Lower lobe of right lung (tissue), 2 donors: ENCODE results near the gene NOC3L. TPM values are rescaled to one million over a fixed set of nuclear protein-coding genes. Genes with fewer than 3 reads are reported as not detected.
A peak's percentile ranks its signal among the peaks of the same experiment; 100 is the strongest.

ENCODE experiments used
- ATAC-seq, 2 donors: fragments of 200-7000 bp; cut with Tn5 transposase; one replicate each; pipeline ENCODE4 v1.9.1; 2020 to 2022; ENCODE audit warnings: mild to moderate bottlenecking in 2 of 2, moderate library complexity in 2 of 2
- DNase-seq: peaks from one replicate; pipeline ENCODE4 v3.0.0-alpha.2; 2020
- H3K27ac ChIP-seq: fragments of 200-600 bp; one replicate; pipeline ENCODE4 v1.8.0; 2022
- H3K27me3 ChIP-seq: fragments of 200-600 bp; one replicate; pipeline ENCODE4 v1.8.0; 2022; ENCODE audit warnings: low read depth
- H3K36me3 ChIP-seq: fragments of 200-600 bp; one replicate; pipeline ENCODE4 v1.8.0; 2022; ENCODE audit warnings: mild to moderate bottlenecking
- H3K4me1 ChIP-seq: fragments of 200-600 bp; one replicate; pipeline ENCODE4 v1.8.0; 2022
- H3K4me3 ChIP-seq: fragments of 200-600 bp; one replicate; pipeline ENCODE4 v1.8.0; 2022; ENCODE audit warnings: mild to moderate bottlenecking
- H3K9me3 ChIP-seq: fragments of 200-600 bp; one replicate; pipeline ENCODE4 v1.8.0; 2022
- intact Hi-C: fragments of 100-400 bp; cut with DNase I; formaldehyde crosslinking; loops from one replicate; pipeline ENCODE4 v1.11.0; 2022
- long read RNA-seq: library from polyadenylated mRNA; unstranded; transcript quantifications from one replicate; pipeline ENCODE4 v2.0.0, GENCODE V29; 2021
- total RNA-seq: library from RNA; stranded (reverse); fragmentation: NEBNext Ultra II Directional; extraction: Animal tissue kit (Norgen Biotek cat#: 25700); gene quantifications from one replicate; pipeline ENCODE4 v1.2.1, GENCODE V29; 2021
- TF ChIP-seq, protein P1 (sequence below): fragments of 200-600 bp; IDR thresholded peaks from one replicate; pipeline ENCODE4 v1.8.0; 2022; ENCODE audit warnings: antibody characterized with exemption, mild to moderate bottlenecking
- donor health status: DM: no; HTN: yes; CAD: no; lungs with severe emphysema.

NOC3L gene
- total RNA-seq, result 13.9 TPM
- long read RNA-seq, transcript NOC3L-201 (21 exons, 3,455 nt), result major isoform, 9 of 18 reads
- long read RNA-seq, partial matches to known transcripts, result 4 of 18 reads
- long read RNA-seq, other reads (novel, unspliced or antisense), result 5 of 18 reads

DNA sequence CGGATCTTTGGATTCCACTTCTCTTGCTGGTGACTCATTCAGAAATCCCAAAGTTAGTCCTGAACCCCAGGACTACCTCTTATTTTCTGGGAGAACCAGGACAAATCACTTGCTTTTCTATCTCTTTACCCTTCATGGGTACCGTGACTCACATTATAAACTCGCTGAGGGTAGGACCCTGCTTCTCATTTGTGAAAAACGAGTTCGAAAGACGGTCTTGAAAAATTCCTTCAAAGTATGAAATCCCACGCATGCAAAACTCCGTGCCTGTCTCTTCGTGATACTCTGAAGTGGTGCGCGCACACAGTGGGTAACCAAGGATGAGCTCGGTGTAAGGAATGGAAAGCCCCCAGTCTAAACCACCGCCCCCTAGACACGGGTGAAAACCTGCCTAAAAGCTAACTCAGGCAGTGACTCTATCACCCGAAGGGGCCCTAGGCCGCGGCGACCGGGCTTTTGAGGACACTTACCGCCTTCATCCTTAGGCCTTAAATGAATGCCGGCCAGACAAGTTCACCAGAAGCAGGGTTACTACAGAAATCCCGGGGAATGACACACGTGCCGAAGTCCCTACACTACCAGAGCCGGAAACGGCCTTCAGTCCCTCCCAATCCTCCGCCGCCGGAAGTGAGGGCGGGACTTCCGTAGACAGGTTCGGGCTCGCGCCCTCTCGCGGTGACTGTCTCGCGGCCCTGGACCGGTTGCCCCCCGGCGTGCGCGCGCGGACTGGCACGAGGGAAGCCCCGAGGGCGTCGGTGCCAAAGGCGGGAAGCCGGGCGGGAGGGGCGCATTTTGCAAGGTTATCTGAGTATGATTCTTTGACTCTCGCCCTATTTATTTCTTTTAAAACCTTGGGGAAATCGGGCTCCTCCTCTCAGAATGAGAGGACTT, at the start of gene NOC3L:
TSS of gene NOC3L (minus strand) at position 580 of the 891 bp plus-strand sequence. CDS start at position 479, 101 bp downstream.
- Histone ChIP-seq H3K27ac (peak within 1 kb of the TSS; percentile 72), H3K4me3 (peak within 1 kb of the TSS; percentile 69), H3K9me3 (no peaks in the 10 kb centered on the region), H3K27me3 (no peaks in the 10 kb centered on the region), H3K36me3 (peaks cover 1% of the 10 kb centered on the region), H3K4me1 (peaks cover 17% of the 10 kb centered on the region)
- peak; percentile 97 for DNase-seq
- TF ChIP-seq, protein P1, sequence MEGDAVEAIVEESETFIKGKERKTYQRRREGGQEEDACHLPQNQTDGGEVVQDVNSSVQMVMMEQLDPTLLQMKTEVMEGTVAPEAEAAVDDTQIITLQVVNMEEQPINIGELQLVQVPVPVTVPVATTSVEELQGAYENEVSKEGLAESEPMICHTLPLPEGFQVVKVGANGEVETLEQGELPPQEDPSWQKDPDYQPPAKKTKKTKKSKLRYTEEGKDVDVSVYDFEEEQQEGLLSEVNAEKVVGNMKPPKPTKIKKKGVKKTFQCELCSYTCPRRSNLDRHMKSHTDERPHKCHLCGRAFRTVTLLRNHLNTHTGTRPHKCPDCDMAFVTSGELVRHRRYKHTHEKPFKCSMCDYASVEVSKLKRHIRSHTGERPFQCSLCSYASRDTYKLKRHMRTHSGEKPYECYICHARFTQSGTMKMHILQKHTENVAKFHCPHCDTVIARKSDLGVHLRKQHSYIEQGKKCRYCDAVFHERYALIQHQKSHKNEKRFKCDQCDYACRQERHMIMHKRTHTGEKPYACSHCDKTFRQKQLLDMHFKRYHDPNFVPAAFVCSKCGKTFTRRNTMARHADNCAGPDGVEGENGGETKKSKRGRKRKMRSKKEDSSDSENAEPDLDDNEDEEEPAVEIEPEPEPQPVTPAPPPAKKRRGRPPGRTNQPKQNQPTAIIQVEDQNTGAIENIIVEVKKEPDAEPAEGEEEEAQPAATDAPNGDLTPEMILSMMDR, result peak; percentile 94
- intact Hi-C loops, result no loop called here
- ATAC-seq, result peak; percentile 99 to 100

DNA sequence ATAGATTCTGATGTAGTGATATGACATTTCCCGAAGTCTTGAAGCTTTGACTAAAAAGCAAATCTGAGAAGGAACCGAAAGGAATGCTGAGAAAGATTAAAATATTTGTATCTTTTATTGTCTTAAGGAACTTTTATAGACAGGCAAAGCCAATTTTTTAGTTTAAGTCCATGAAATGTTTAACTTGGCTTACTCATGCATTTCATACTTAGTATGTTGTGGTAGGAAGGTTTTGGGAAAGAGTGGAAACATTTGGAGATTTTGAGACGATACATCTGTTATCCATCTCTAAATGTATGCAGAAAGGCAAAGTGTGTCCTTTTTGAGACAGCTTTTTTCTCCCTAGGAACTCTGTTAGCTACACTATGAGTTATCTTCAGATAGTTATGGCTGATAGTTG, 49.7 kb upstream of the NOC3L start:
- Histone ChIP-seq H3K4me3 (no peak overlapping the region), H3K9me3 (no peaks in the 10 kb centered on the region), H3K36me3 (no peaks in the 10 kb centered on the region), H3K4me1 (peaks cover 4% of the 10 kb centered on the region), H3K27ac (no peak overlapping the region), H3K27me3 (no peaks in the 10 kb centered on the region)
- DNase-seq, result no peak
- no peak for ATAC-seq
- intact Hi-C loops, result no loop called here
- TF ChIP-seq, protein P1, result no peak

- ATAC-seq (no peak), DNase-seq (no peak)
- Histone ChIP-seq H3K36me3 (no peaks in the 10 kb centered on the region), H3K4me3 (no peak overlapping the region), H3K27me3 (no peaks in the 10 kb centered on the region), H3K27ac (no peak overlapping the region), H3K4me1 (peaks cover 4% of the 10 kb centered on the region), H3K9me3 (no peaks in the 10 kb centered on the region)
- TF ChIP-seq, protein P1, result no peak
- intact Hi-C loops, result no loop called here
These were observed 48.6 kb upstream of the NOC3L start for GRCh38 chr10:94411304-94411703.

GRCh38 chr10:94409021-94409657, 46.4 kb upstream of the NOC3L start:
- H3K27me3 ChIP-seq, result no peaks in the 10 kb centered on the region
- intact Hi-C loops, result no loop called here
- H3K36me3 ChIP-seq, result no peaks in the 10 kb centered on the region
- no peaks in the 10 kb centered on the region for H3K9me3 ChIP-seq
- DNase-seq (no peak), ATAC-seq (no peak)
- H3K27ac ChIP-seq, result no peak overlapping the region
- peaks cover 19% of the 10 kb centered on the region for H3K4me1 ChIP-seq
- no peak overlapping the region for H3K4me3 ChIP-seq
- TF ChIP-seq, protein P1, result no peak

GRCh38 chr10:94407668-94408067, 44.9 kb upstream of the NOC3L start:
- Histone ChIP-seq H3K27me3 (peaks cover under 1% of the 10 kb centered on the region), H3K4me1 (peaks cover 17% of the 10 kb centered on the region), H3K9me3 (no peaks in the 10 kb centered on the region), H3K27ac (no peak overlapping the region), H3K36me3 (no peaks in the 10 kb centered on the region), H3K4me3 (no peak overlapping the region)
- ATAC-seq, result no peak
- no peak for DNase-seq
- intact Hi-C loops, result no loop called here
- TF ChIP-seq, protein P1, result no peak
